OCI-LY7 (cell line): Measurements from ENCODE around the gene ZSCAN5B. TPM values are rescaled to one million over a fixed set of nuclear protein-coding genes. Genes with fewer than 3 reads are reported as not detected.
A peak's percentile ranks its signal among the peaks of the same experiment; 100 is the strongest.

ENCODE experiments used
- BruUV-seq: library from RNA; stranded (reverse); fragments of 400-500 nt; replicated peaks from 2 replicates; lab custom pipeline; 2021; lab: Mats Ljungman, UMichigan
- CTCF ChIA-PET: fragments of 300-600 bp; sonication (Branson Sonifier 250); formaldehyde crosslinking; loops from one replicate; lab custom pipeline; 2022; ENCODE audit warnings: antibody characterized with exemption; ENCODE audit not compliant: unreplicated experiment; lab: Charles Lee
- POLR2A ChIA-PET: fragments of 300-600 bp; sonication (Branson Sonifier 250); formaldehyde crosslinking; loops from one replicate; lab custom pipeline; 2022; ENCODE audit warnings: antibody characterized with exemption; lab: Charles Lee
- DNase-seq: peaks from one replicate; pipeline ENCODE4 v3.0.0-alpha.2; 2015; ENCODE audit warnings: low spot score
- H2AFZ ChIP-seq: fragments of 200-600 bp; sonication (generic), shearing (Covaris generic); 2 replicates; pipeline ENCODE4 v1.6.1; 2014; ENCODE audit warnings: mild to moderate bottlenecking, antibody characterized with exemption, low read length, moderate library complexity
- H3K27ac ChIP-seq: fragments of 200-600 bp; sonication (generic); 2 replicates; pipeline ENCODE4 v1.5.1; 2014; ENCODE audit warnings: mixed run types, low read depth, mild to moderate bottlenecking, moderate library complexity, low read length, inconsistent platforms; ENCODE audit not compliant: poor library complexity, severe bottlenecking
- H3K36me3 ChIP-seq: fragments of 200-600 bp; sonication (generic); 2 replicates; pipeline ENCODE4 v1.6.1; 2014; ENCODE audit warnings: mild to moderate bottlenecking, antibody characterized with exemption, low read length, moderate library complexity, mixed read lengths; ENCODE audit not compliant: insufficient read depth
- H3K4me1 ChIP-seq: fragments of 200-600 bp; sonication (generic); 2 replicates; pipeline ENCODE4 v1.5.1; 2014; ENCODE audit warnings: mild to moderate bottlenecking, low read length; ENCODE audit not compliant: insufficient read depth, poor library complexity, severe bottlenecking
- H3K4me2 ChIP-seq: fragments of 200-600 bp; sonication (generic); 2 replicates; pipeline ENCODE4 v1.6.1; 2014; ENCODE audit warnings: mild to moderate bottlenecking, low read length
- H3K4me3 ChIP-seq: fragments of 200-600 bp; sonication (generic); 2 replicates; pipeline ENCODE4 v1.5.1; 2014; ENCODE audit warnings: mild to moderate bottlenecking, low read depth, low read length; ENCODE audit not compliant: poor library complexity, severe bottlenecking
- H3K79me2 ChIP-seq: fragments of 200-600 bp; sonication (generic); 2 replicates; pipeline ENCODE4 v1.6.1; 2016; ENCODE audit warnings: low read depth, mild to moderate bottlenecking, low read length, moderate library complexity, mixed read lengths; ENCODE audit not compliant: insufficient read depth
- H3K9me2 ChIP-seq: fragments of 200-600 bp; sonication (generic); 2 replicates; pipeline ENCODE4 v1.6.1; 2016; ENCODE audit warnings: mild to moderate bottlenecking, low read length, mixed read lengths; ENCODE audit not compliant: insufficient read depth
- H3K9me3 ChIP-seq: fragments of 200-600 bp; sonication (generic); 2 replicates; pipeline ENCODE4 v1.6.1; 2014; ENCODE audit warnings: mild to moderate bottlenecking, mixed run types, low read length, mixed read lengths
- H4K20me1 ChIP-seq: fragments of 200-600 bp; sonication (generic); 2 replicates; pipeline ENCODE4 v1.6.1; 2014; ENCODE audit warnings: mild to moderate bottlenecking, antibody characterized with exemption, low read length, moderate library complexity, mixed read lengths; ENCODE audit not compliant: insufficient read depth
- CTCF ChIP-seq: fragments of 200-600 bp; sonication (generic); conservative IDR thresholded peaks from 2 replicates; pipeline ENCODE4 v1.5.1; 2014; ENCODE audit warnings: mild to moderate bottlenecking, antibody characterized with exemption, low read length, moderate library complexity, mixed read lengths
- EZH2phosphoT487 ChIP-seq: fragments of 200-600 bp; sonication (generic); IDR thresholded peaks from 2 replicates; pipeline ENCODE4 v1.6.1; 2018; ENCODE audit warnings: low read depth, borderline replicate concordance, mild to moderate bottlenecking, mixed run types, antibody characterized with exemption, low read length, moderate library complexity, mixed read lengths
- intact Hi-C: fragments of 100-400 bp; cut with micrococcal nuclease; formaldehyde crosslinking; loops from one replicate; pipeline ENCODE4 v1.10.0; 2022; ENCODE audit not compliant: unreplicated experiment
- total RNA-seq, 2 experiments: library from RNA; depleted of rRNA in 1 of 2; stranded (reverse); fragments of >200 nt in 1 of 2; shearing (Covaris generic) in 1 of 2; gene quantifications; 2 replicates each; pipeline ENCODE4 v1.2.3, GENCODE V29; 2014 to 2022

Gene ZSCAN5B
- total RNA-seq, 2 experiments from 2014 or later: not detected

GRCh38 chr19:56141417-56141993 is 56.1 kb downstream of the ZSCAN5B start:
- no peaks in the 10 kb centered on the region for H3K9me3 ChIP-seq
- H2AFZ ChIP-seq: no peak overlapping the region
- peaks cover 9% of the 10 kb centered on the region for H3K79me2 ChIP-seq

GRCh38 chr19:56140583-56141416 is 56.8 kb downstream of the ZSCAN5B start, which contains the start of gene ZNF444:
ZNF444 (plus strand) TSS chr19:56141287; CDS start chr19:56146912, 5,625 bp downstream.
- H3K9me2 ChIP-seq: no peaks in the 10 kb centered on the region
- H3K4me3 ChIP-seq: peak within 1 kb of the TSS; percentile 87
- TF ChIP-seq EZH2phosphoT487 (no peak), CTCF (no peak)
- peaks cover 9% of the 10 kb centered on the region for H3K79me2 ChIP-seq
- intact Hi-C loops: loop anchor here (1.0 to 5.0 kb wide), 2 partner anchors 19 to 498 kb away; partner anchors contain the start of genes ZNF580, ZNF581 and ZNF787
- H3K9me3 ChIP-seq: no peaks in the 10 kb centered on the region
- no TSS peak for BruUV-seq
- POLR2A ChIA-PET: interaction anchor here (0.6 to 0.7 kb wide), 4 partner anchors 39 to 1346 kb away, joined by 3 to 6 read pairs (median 4); no protein-coding TSS in a partner anchor
- H3K4me1 ChIP-seq: peaks cover 13% of the 10 kb centered on the region
- H3K27ac ChIP-seq: peak within 1 kb of the TSS; percentile 36
- no peaks in the 10 kb centered on the region for H3K36me3 ChIP-seq
- peak; percentile 98 for DNase-seq
- CTCF ChIA-PET: interaction anchor here (0.6 kb wide), 3 partner anchors 1205 to 1983 kb away, joined by 3 to 8 read pairs (median 7); no protein-coding TSS in a partner anchor
- H2AFZ ChIP-seq: peak within 1 kb of the TSS; percentile 92; the same call in 1 of the 2 replicates
- H3K4me2 ChIP-seq: peak within 1 kb of the TSS; percentile 92
- no peaks in the 10 kb centered on the region for H4K20me1 ChIP-seq

More at GRCh38 chr19:56141417-56141993, 56.1 kb downstream of the ZSCAN5B start:
- peak; percentile 25 for DNase-seq
- peaks cover 13% of the 10 kb centered on the region for H3K4me1 ChIP-seq
- no peaks in the 10 kb centered on the region for H3K9me2 ChIP-seq
- intact Hi-C loops: loop anchor here (1.0 to 5.0 kb wide), 2 partner anchors 20 to 499 kb away; partner anchors contain the start of genes ZNF580, ZNF581 and ZNF787
- H3K4me3 ChIP-seq: peak overlapping the region; percentile 87
- H4K20me1 ChIP-seq: no peaks in the 10 kb centered on the region
- peak overlapping the region; percentile 83 for H3K4me2 ChIP-seq
- no peak overlapping the region for H3K27ac ChIP-seq
- ChIA-PET POLR2A (interaction anchor here (0.6 to 0.7 kb wide), 3 partner anchors 39 to 87 kb away, joined by 3 to 6 read pairs (median 5); no protein-coding TSS in a partner anchor), CTCF (interaction anchor here (0.6 kb wide), 1 partner anchor 1569 kb away, joined by 8 read pairs; no protein-coding TSS in a partner anchor)
- BruUV-seq: no TSS peak
- no peak for TF ChIP-seq CTCF
- H3K36me3 ChIP-seq: no peaks in the 10 kb centered on the region
